HCT116 (cell line): ENCODE results near the gene PRDM2. TPM values are rescaled to one million over a fixed set of nuclear protein-coding genes. Genes with fewer than 3 reads are reported as not detected.

Experiments
- ATAC-seq: fragments of 200-7000 bp; cut with Tn5 transposase; 2 replicates; pipeline ENCODE4 v1.9.1; 2020; ENCODE audit warnings: mild to moderate bottlenecking, moderate library complexity
- BruUV-seq: library from RNA; stranded (reverse); fragments of 400-500 nt; replicated peaks from 2 replicates; lab custom pipeline; 2021; lab: Mats Ljungman, UMichigan
- CTCF ChIA-PET: fragments of 300-600 bp; sonication (Branson Sonifier 250); formaldehyde crosslinking; loops from one replicate; lab custom pipeline; 2021; ENCODE audit warnings: antibody characterized with exemption; lab: Charles Lee
- POLR2A ChIA-PET: fragments of 300-600, 350-600 bp; sonication (Branson Sonifier 250); formaldehyde crosslinking; loops from one replicate; lab custom pipeline; 2021; ENCODE audit warnings: antibody characterized with exemption; lab: Charles Lee
- RAD21 ChIA-PET, 2 experiments: fragments of 300-600 bp; sonication (Branson Sonifier 250); formaldehyde crosslinking; loops; one replicate each; lab custom pipeline; 2023; ENCODE audit warnings: low total read pairs in 2 of 2; ENCODE audit not compliant: uncharacterized antibody in 2 of 2, unreplicated experiment in 2 of 2, low non-redundant PET in 1 of 2; lab: Charles Lee
- DNase-seq: peaks from one replicate; pipeline ENCODE4 v3.0.0-alpha.2; 2010; ENCODE audit warnings: low read depth, low spot score
- H2AFZ ChIP-seq: fragments of 200-600 bp; shearing (Covaris generic), sonication (generic); 2 replicates; pipeline ENCODE4 v1.6.1; 2017; ENCODE audit warnings: low read depth, mixed run types, mixed read lengths, antibody characterized with exemption, low read length; ENCODE audit not compliant: poor library complexity, severe bottlenecking
- H3K27ac ChIP-seq: 2 replicates; pipeline ENCODE4 v1.5.1; 2012; ENCODE audit warnings: low read depth, low read length
- H3K27me3 ChIP-seq: fragments of 200-600 bp; sonication (generic); 2 replicates; pipeline ENCODE4 v1.6.1; 2016; ENCODE audit warnings: mixed run types, low read length, mixed read lengths; ENCODE audit not compliant: insufficient read depth
- H3K36me3 ChIP-seq, 2 experiments: fragments of 200-500 bp in 1 of 2; fragments of 200-600 bp in 1 of 2; sonication (Bioruptor generic) in 1 of 2; sonication (generic) in 1 of 2; 2 replicates each; pipeline versions ENCODE4 v1.5.1 to v1.6.1; 2014 to 2016; ENCODE audit warnings: low read length in 2 of 2, inconsistent platforms in 1 of 2, mixed read lengths in 1 of 2, mixed run types in 1 of 2; ENCODE audit not compliant: insufficient read depth in 2 of 2, control insufficient read depth in 1 of 2
- H3K4me1 ChIP-seq, 2 experiments: fragments of 200-600 bp in 1 of 2; sonication (generic) in 1 of 2; 2 replicates each; pipeline versions ENCODE4 v1.5.1 to v1.6.1; 2012 to 2017; ENCODE audit warnings: low read length in 2 of 2, inconsistent platforms in 1 of 2, mild to moderate bottlenecking in 1 of 2, mixed read lengths in 1 of 2, mixed run types in 1 of 2, moderate library complexity in 1 of 2; ENCODE audit not compliant: insufficient read depth in 2 of 2, control insufficient read depth in 1 of 2
- H3K4me2 ChIP-seq: fragments of 200-600 bp; sonication (generic); 2 replicates; pipeline ENCODE4 v1.6.1; 2017; ENCODE audit warnings: mixed run types, low read length, mixed read lengths
- H3K4me3 ChIP-seq, 2 experiments: fragments of 200-600 bp in 1 of 2; sonication (generic) in 1 of 2; replicated peaks in 1 of 2; 2 replicates each; pipeline ENCODE4 v1.5.1; 2011 to 2016; ENCODE audit warnings: low read length in 2 of 2, control low read depth in 1 of 2, low read depth in 1 of 2, mild to moderate bottlenecking in 1 of 2, mixed read lengths in 1 of 2, mixed run types in 1 of 2
- H3K79me2 ChIP-seq: fragments of 200-600 bp; sonication (generic); 2 replicates; pipeline ENCODE4 v1.6.1; 2017; ENCODE audit warnings: mild to moderate bottlenecking, mixed run types, low read length, moderate library complexity, mixed read lengths; ENCODE audit not compliant: insufficient read depth
- H3K9ac ChIP-seq: fragments of 200-600 bp; sonication (generic); 2 replicates; pipeline ENCODE4 v1.6.1; 2016; ENCODE audit warnings: low read length, mixed read lengths
- H3K9me2 ChIP-seq: fragments of 200-600 bp; sonication (generic), shearing (Covaris generic); 2 replicates; pipeline ENCODE4 v1.6.1; 2017; ENCODE audit warnings: mixed run types, mild to moderate bottlenecking, moderate library complexity; ENCODE audit not compliant: insufficient read depth
- H3K9me3 ChIP-seq, 2 experiments: fragments of 200-500 bp in 1 of 2; fragments of 200-600 bp in 1 of 2; sonication (Bioruptor generic) in 1 of 2; sonication (generic) in 1 of 2; 2 replicates each; pipeline ENCODE4 v1.6.1; 2014 to 2017; ENCODE audit warnings: low read length in 2 of 2, mixed read lengths in 2 of 2, inconsistent platforms in 1 of 2, low read depth in 1 of 2, mild to moderate bottlenecking in 1 of 2, mixed run types in 1 of 2, moderate library complexity in 1 of 2; ENCODE audit not compliant: control insufficient read depth in 1 of 2, insufficient read depth in 1 of 2
- H4K20me1 ChIP-seq: fragments of 200-600 bp; sonication (generic), shearing (Covaris generic); 2 replicates; pipeline ENCODE4 v1.6.1; 2017; ENCODE audit warnings: mixed run types, mild to moderate bottlenecking, moderate library complexity; ENCODE audit not compliant: insufficient read depth
- ATF3 ChIP-seq: IDR thresholded peaks from 2 replicates; pipeline ENCODE4 v1.6.1; 2012
- CBX3 ChIP-seq: IDR thresholded peaks from 2 replicates; pipeline ENCODE4 v1.6.1; 2012; ENCODE audit warnings: low read depth
- CEBPB ChIP-seq: IDR thresholded peaks from 2 replicates; pipeline ENCODE4 v1.6.1; 2012; ENCODE audit warnings: low read depth
- EGR1 ChIP-seq: IDR thresholded peaks from 2 replicates; pipeline ENCODE4 v1.6.1; 2012; ENCODE audit warnings: low read depth
- RAD21 ChIP-seq: IDR thresholded peaks from 2 replicates; pipeline ENCODE4 v1.6.1; 2012; ENCODE audit warnings: low read depth, mild to moderate bottlenecking
- SIN3A ChIP-seq: IDR thresholded peaks from 2 replicates; pipeline ENCODE4 v1.6.1; 2012; ENCODE audit warnings: low read depth
- SRF ChIP-seq: IDR thresholded peaks from 2 replicates; pipeline ENCODE4 v1.6.1; 2012; ENCODE audit warnings: low read depth
- YY1 ChIP-seq: IDR thresholded peaks from 2 replicates; pipeline ENCODE4 v1.6.1; 2011; ENCODE audit warnings: low read length, low read depth, moderate library complexity, mild to moderate bottlenecking; ENCODE audit not compliant: insufficient replicate concordance; ENCODE audit errors: extremely low read depth
- intact Hi-C: fragments of 100-400 bp; cut with micrococcal nuclease; formaldehyde crosslinking; loops from 2 replicates; pipeline ENCODE4 v1.10.0; 2022
- total RNA-seq: library from RNA; stranded (reverse); gene quantifications from one replicate; pipeline ENCODE4 v1.2.1, GENCODE V29; 2021; ENCODE audit not compliant: unreplicated experiment
- TF ChIP-seq, protein P1 (sequence below): IDR thresholded peaks from 2 replicates; pipeline ENCODE4 v1.6.1; 2011; ENCODE audit warnings: mild to moderate bottlenecking, low read length, moderate library complexity; ENCODE audit not compliant: insufficient replicate concordance; ENCODE audit errors: extremely low read depth

PRDM2 gene
- total RNA-seq, 1 experiment from 2014 or later: 17.3 TPM

DNA sequence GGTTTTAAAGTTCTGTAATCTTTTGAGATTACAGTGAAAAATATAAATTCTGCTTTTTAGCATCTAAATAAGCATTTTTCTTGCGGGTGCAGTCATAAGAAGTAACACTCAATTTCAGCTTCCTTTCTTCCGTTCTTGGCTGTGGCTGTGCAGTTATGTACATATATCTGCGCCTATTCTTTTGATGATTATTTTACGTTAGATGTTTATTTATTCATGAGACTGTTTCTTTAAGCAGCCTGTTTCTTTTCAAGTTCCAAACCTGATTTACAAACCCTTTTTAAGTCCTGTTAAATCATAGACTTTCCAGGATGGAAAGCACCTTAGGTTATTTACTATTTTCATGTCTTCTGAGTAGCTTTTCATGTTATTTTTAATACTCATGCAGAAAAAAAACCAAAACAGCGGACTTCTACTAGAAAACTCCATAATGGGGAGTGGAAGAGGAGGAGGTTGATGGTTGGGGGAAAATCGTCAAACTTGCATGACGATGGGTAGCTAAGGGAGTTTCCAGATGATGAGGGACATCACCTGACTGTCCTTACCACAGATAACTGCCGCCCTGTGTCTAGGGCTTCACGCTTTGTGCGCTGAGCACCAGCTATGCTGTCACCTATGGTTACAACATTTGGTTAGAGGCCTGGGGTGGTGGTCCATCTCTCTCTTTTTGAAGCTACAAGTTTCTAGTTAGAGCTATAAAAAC, 2.6 kb downstream of the PRDM2 start:
- BruUV-seq: no TSS peak
- no peak for ATAC-seq
- TF ChIP-seq YY1 (no peak), SIN3A (no peak), RAD21 (no peak), CEBPB (no peak), EGR1 (no peak), CBX3 (no peak), ATF3 (no peak), SRF (no peak)
- TF ChIP-seq, protein P1, sequence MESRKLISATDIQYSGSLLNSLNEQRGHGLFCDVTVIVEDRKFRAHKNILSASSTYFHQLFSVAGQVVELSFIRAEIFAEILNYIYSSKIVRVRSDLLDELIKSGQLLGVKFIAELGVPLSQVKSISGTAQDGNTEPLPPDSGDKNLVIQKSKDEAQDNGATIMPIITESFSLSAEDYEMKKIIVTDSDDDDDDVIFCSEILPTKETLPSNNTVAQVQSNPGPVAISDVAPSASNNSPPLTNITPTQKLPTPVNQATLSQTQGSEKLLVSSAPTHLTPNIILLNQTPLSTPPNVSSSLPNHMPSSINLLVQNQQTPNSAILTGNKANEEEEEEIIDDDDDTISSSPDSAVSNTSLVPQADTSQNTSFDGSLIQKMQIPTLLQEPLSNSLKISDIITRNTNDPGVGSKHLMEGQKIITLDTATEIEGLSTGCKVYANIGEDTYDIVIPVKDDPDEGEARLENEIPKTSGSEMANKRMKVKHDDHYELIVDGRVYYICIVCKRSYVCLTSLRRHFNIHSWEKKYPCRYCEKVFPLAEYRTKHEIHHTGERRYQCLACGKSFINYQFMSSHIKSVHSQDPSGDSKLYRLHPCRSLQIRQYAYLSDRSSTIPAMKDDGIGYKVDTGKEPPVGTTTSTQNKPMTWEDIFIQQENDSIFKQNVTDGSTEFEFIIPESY: no peak
- DNase-seq: no peak
- RAD21 ChIA-PET: no interaction called here
- no peak overlapping the region for H3K4me3 ChIP-seq
- no peak overlapping the region for H3K4me2 ChIP-seq
- H3K4me1 ChIP-seq: peaks cover 0 to 13% of the 10 kb centered on the region in 2 experiments; a peak in 1 of 4 replicates
- intact Hi-C loops: no loop called here
- no peaks in the 10 kb centered on the region for H3K36me3 ChIP-seq
- CTCF ChIA-PET: no interaction called here
- no peak overlapping the region for H2AFZ ChIP-seq
- H3K27me3 ChIP-seq: no peaks in the 10 kb centered on the region
- POLR2A ChIA-PET: no interaction called here
- H3K9ac ChIP-seq: no peak overlapping the region
- H4K20me1 ChIP-seq: no peaks in the 10 kb centered on the region
- H3K79me2 ChIP-seq: no peaks in the 10 kb centered on the region
- no peaks in the 10 kb centered on the region for H3K9me2 ChIP-seq
- no peak overlapping the region for H3K27ac ChIP-seq
- no peaks in the 10 kb centered on the region for H3K9me3 ChIP-seq
